GM12878 (cell line): Measurements from ENCODE around the gene C19orf67. TPM values are rescaled to one million over a fixed set of nuclear protein-coding genes. Genes with fewer than 3 reads are reported as not detected.
A peak's percentile ranks its signal among the peaks of the same experiment; 100 is the strongest.

Experiments
- ATAC-seq: fragments of 200-7000 bp; cut with Tn5 transposase; 3 replicates; pipeline ENCODE4 v1.9.1; 2020; ENCODE audit warnings: mild to moderate bottlenecking, moderate library complexity
- BruUV-seq: library from RNA; stranded (reverse); fragments of 400-500 nt; replicated peaks from 2 replicates; lab custom pipeline; 2021; lab: Mats Ljungman, UMichigan
- CTCF ChIA-PET: fragments of 300-600 bp; sonication (Branson Sonifier 250); formaldehyde crosslinking; extraction: SDS; loops from one replicate; lab custom pipeline; 2021; ENCODE audit warnings: inconsistent platforms; lab: Yijun Ruan, JAX
- POLR2A ChIA-PET: fragments of 350-600 bp; formaldehyde crosslinking; extraction: SDS; loops from one replicate; lab custom pipeline; 2021; ENCODE audit warnings: inconsistent platforms; lab: Charles Lee
- RAD21 ChIA-PET: fragments of 300-600 bp; sonication (Branson Sonifier 250); formaldehyde crosslinking; loops from one replicate; lab custom pipeline; 2023; ENCODE audit warnings: antibody characterized with exemption; ENCODE audit not compliant: unreplicated experiment; lab: Charles Lee
- SMC1A ChIA-PET: fragments of 300-600 bp; sonication (Branson Sonifier 250); formaldehyde crosslinking; loops from one replicate; lab custom pipeline; 2023; ENCODE audit not compliant: unreplicated experiment, uncharacterized antibody; lab: Charles Lee
- DNase-seq: peaks from one replicate; pipeline ENCODE4 v3.0.0-alpha.2; 2011; ENCODE audit warnings: low read depth, low spot score
- FAIRE-seq: peaks from 3 replicates; lab custom pipeline; 2011; peaks lifted over from hg19 to GRCh38; lab: Jason Lieb, UNC
- H2AFZ ChIP-seq: 2 replicates; pipeline ENCODE4 v1.6.0; 2011; ENCODE audit warnings: low read depth, low read length, control low read depth; ENCODE audit not compliant: control insufficient read depth
- H3K27ac ChIP-seq: 2 replicates; pipeline ENCODE4 v1.5.1; 2011; ENCODE audit warnings: control low read depth; ENCODE audit not compliant: control insufficient read depth, insufficient read depth
- H3K27me3 ChIP-seq, 2 experiments: replicated peaks in 1 of 2; 2 replicates each; pipeline versions ENCODE4 v1.6.0 to v1.6.1; 2011; ENCODE audit warnings: low read length in 1 of 2; ENCODE audit not compliant: control insufficient read depth in 2 of 2, insufficient read depth in 2 of 2
- H3K36me3 ChIP-seq, 2 experiments: 2 replicates each; pipeline ENCODE4 v1.5.1; 2011; ENCODE audit warnings: low read length in 1 of 2; ENCODE audit not compliant: control insufficient read depth in 2 of 2, insufficient read depth in 2 of 2
- H3K4me1 ChIP-seq: 2 replicates; pipeline ENCODE4 v1.6.1; 2011; ENCODE audit warnings: mild to moderate bottlenecking, low read length, moderate library complexity, mixed read lengths; ENCODE audit not compliant: control insufficient read depth, insufficient read depth
- H3K4me2 ChIP-seq: 2 replicates; pipeline ENCODE4 v1.6.0; 2011; ENCODE audit warnings: control low read depth; ENCODE audit not compliant: control insufficient read depth, insufficient read depth
- H3K4me3 ChIP-seq: fragments of 200-600 bp; sonication (generic); 2 replicates; pipeline ENCODE4 v1.5.1; 2016
- H3K79me2 ChIP-seq: 2 replicates; pipeline ENCODE4 v1.6.0; 2011; ENCODE audit warnings: low read length; ENCODE audit not compliant: control insufficient read depth, insufficient read depth
- H3K9ac ChIP-seq: 2 replicates; pipeline ENCODE4 v1.8.0; 2011; ENCODE audit warnings: low read length, control low read depth, mixed read lengths; ENCODE audit not compliant: control insufficient read depth, insufficient read depth
- H3K9me3 ChIP-seq: replicated peaks from 3 replicates; pipeline ENCODE4 v1.5.1; 2011; ENCODE audit warnings: mild to moderate bottlenecking, low read length; ENCODE audit not compliant: control insufficient read depth, insufficient read depth
- H4K20me1 ChIP-seq: 2 replicates; pipeline ENCODE4 v1.6.0; 2011; ENCODE audit not compliant: control insufficient read depth, insufficient read depth
- CBFB ChIP-seq: IDR thresholded peaks from 2 replicates; pipeline ENCODE4 v1.6.1; 2016; ENCODE audit warnings: antibody characterized with exemption, low read depth
- CTCF ChIP-seq, 3 experiments: IDR thresholded peaks in 2 of 3; conservative IDR thresholded peaks in 1 of 3; 2 replicates each; pipeline ENCODE4 v1.5.1; 2011; ENCODE audit warnings: low read depth in 3 of 3, low read length in 3 of 3, mild to moderate bottlenecking in 3 of 3, control low read depth in 2 of 3, moderate library complexity in 2 of 3, inconsistent platforms in 1 of 3, mixed read lengths in 1 of 3; ENCODE audit not compliant: control insufficient read depth in 2 of 3, insufficient read depth in 1 of 3; ENCODE audit errors: extremely low read depth in 1 of 3
- ETV6 ChIP-seq, 2 experiments: fragments of 450-650 bp in 1 of 2; IDR thresholded peaks in 1 of 2; conservative IDR thresholded peaks in 1 of 2; 2 replicates each; pipeline ENCODE4 v1.6.1; 2014; ENCODE audit warnings: antibody characterized with exemption in 1 of 2, borderline replicate concordance in 1 of 2, low read depth in 1 of 2, mild to moderate bottlenecking in 1 of 2, moderate library complexity in 1 of 2
- RAD21 ChIP-seq: IDR thresholded peaks from 2 replicates; pipeline ENCODE4 v1.6.1; 2011; ENCODE audit warnings: mild to moderate bottlenecking, low read depth, low read length, moderate library complexity; ENCODE audit not compliant: insufficient read depth
- ZZZ3 ChIP-seq: IDR thresholded peaks from 2 replicates; pipeline ENCODE4 v1.6.1; 2011; ENCODE audit warnings: low read depth; ENCODE audit not compliant: control insufficient read depth, insufficient read length
- WGBS: methylation state at CpG from one replicate; pipeline ENCODE4 v1.1.6; 2016; ENCODE audit warnings: low lambda C conversion rate; ENCODE audit not compliant: insufficient replicate concordance, insufficient coverage; ENCODE audit errors: missing lambda C conversion rate; 5-methylcytosine and 5-hydroxymethylcytosine counted together
- in situ Hi-C: fragments of 300-500 bp; cut with MboI; formaldehyde crosslinking; loops from 9 replicates; pipeline ENCODE4 v1.14.3; 2018; ENCODE audit warnings: mixed read lengths
- intact Hi-C: fragments of 100-400 bp; cut with micrococcal nuclease; formaldehyde crosslinking; loops from one replicate; pipeline ENCODE4 v1.14.2; 2022; ENCODE audit not compliant: unreplicated experiment
- polyA plus RNA-seq, 11 experiments: library from polyadenylated mRNA; depleted of rRNA in 4 of 11; unstranded in 6 of 11; stranded (reverse) in 5 of 11; fragments of >200 nt; fragmentation: Nextera tagmentation in 4 of 11; fragmentation: Illumina TruSeq in 1 of 11; extraction: Ambion mirVana in 4 of 11; extraction: Trizol in 1 of 11; gene quantifications; 1 replicate in 1 of 11; 2 replicates in 10 of 11; pipeline versions ENCODE4 v1.2.1 to v1.2.3, GENCODE V29; 2011 to 2016; ENCODE audit warnings: inconsistent platforms in 2 of 11, missing spikeins in 2 of 11, low read depth in 1 of 11
- total RNA-seq, 4 experiments: library from RNA; depleted of rRNA in 3 of 4; stranded (reverse); fragments of >200 nt in 3 of 4; fragmentation: Illumina TruSeq in 1 of 4; extraction: Trizol in 1 of 4; gene quantifications; 2 replicates each; pipeline versions ENCODE4 v1.2.1 to v1.2.3, GENCODE V29; 2013 to 2021

The C19orf67 gene
- total and polyA plus RNA-seq, 10 of the 15 experiments (the other 5 are each of a cell fraction or from before 2014, with no cell fraction given) = 0.14 TPM; not detected in 9

- Histone ChIP-seq H3K4me2 (no peak overlapping the region), H3K27me3 (no peaks in the 10 kb centered on the region), H3K4me3 (no peak overlapping the region), H3K9ac (no peak overlapping the region), H3K9me3 (peaks cover 2% of the 10 kb centered on the region; the same call in 1 of the 3 replicates), H3K4me1 (no peaks in the 10 kb centered on the region), H3K36me3 (peaks cover 0 to 13% of the 10 kb centered on the region in 2 experiments), H3K79me2 (no peaks in the 10 kb centered on the region; the same call in 1 of the 2 replicates), H2AFZ (no peak overlapping the region), H4K20me1 (no peaks in the 10 kb centered on the region), H3K27ac (no peak overlapping the region)
- no peak for ATAC-seq
- intact Hi-C loops = no loop called here
- DNase-seq = no peak
- no TSS peak for BruUV-seq
- ChIA-PET SMC1A (no interaction called here), CTCF (interaction anchor here (0.6 to 1.2 kb wide), 3 partner anchors 18 to 40 kb away, joined by 3 to 5 read pairs (median 5); partner anchors contain the start of gene ASF1B), POLR2A (no interaction called here), RAD21 (no interaction called here)
- WGBS = 93% methylated on average over 11 of the region's 11 CpGs
- in situ Hi-C loops = no loop called here
- FAIRE-seq = no peak
- TF ChIP-seq ETV6 (conservative IDR thresholded peaks at IDR 0.05 in 1 of 2, IDR thresholded peaks at IDR 0.05 in 1 of 2; ENCODE audit: borderline replicate concordance in 1 of 2, low read depth in 1 of 2) (no peak), RAD21 (peak; percentile 18; the same call in 1 of the 2 replicates), CTCF (IDR thresholded peaks at IDR 0.05 in 2 of 3, conservative IDR thresholded peaks at IDR 0.05 in 1 of 3; ENCODE audit: control insufficient read depth in 2 of 3, extremely low read depth in 1 of 3, insufficient read depth in 1 of 3, low read depth in 3 of 3, low read length in 3 of 3) (peak in 2 of 3 experiments; percentile 14 to 15; a peak in 1 of 6 replicates), ZZZ3 (no peak), CBFB (no peak)
These were observed 10.8 kb upstream of the C19orf67 start for GRCh38 chr19:14096272-14096992.
